ENCODE results near the gene MAP4K5.
A peak's percentile ranks its signal among the peaks of the same experiment; 100 is the strongest.
"Not testable (repeated sequence)": the region's sequence is repeated elsewhere in the genome, so short reads cannot be mapped to it uniquely, and the experiment has no call there.

Gene MAP4K5

DNA sequence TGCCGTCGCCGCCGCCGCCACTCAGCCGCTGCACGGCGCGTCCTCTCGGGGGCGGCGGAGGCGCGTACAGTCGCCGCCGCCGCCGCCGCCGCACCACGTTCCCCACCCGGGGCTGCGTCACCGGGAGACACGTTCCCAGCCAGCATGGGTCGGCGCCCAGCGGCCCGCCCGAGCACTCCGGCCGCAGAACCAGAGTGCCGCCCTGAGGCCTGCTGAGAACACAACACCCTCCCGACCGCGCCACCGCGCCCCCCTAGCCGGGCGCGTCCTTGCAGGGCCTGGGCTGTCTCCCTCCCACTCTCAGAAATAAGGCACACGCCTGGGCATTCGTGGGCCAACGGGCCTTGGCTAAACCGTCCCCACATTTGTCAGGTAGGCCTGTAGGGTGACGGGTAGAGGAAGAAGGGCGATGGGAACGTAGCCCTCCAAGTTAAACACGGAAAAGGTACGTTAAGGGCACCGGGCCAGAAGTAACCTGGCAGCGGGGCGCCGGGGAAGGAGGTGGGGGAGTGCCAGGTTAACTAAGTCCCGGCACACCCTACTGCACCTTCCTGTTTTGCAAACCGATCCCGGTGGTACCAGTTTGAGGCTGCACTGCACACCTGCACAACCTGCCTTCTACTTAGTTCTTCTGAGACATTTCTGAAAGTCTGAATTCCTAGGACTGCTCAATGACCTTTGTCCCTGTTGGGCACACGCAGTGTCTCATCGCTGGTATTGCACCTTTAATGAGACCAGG lies at the start of gene MAP4K5:
Gene MAP4K5 (minus strand): TSS at position 68 of the 739 bp plus-strand sequence. CDS start 520 bp downstream, outside the sequence.
- DNase-seq, result peak; percentile 86 to 90

- DNase-seq, result no peak
These were observed 46.1 kb upstream of the MAP4K5 start for GRCh38 chr14:50578433-50578832.

- DNase-seq, result no peak
These were observed 45.6 kb upstream of the MAP4K5 start for GRCh38 chr14:50577982-50578381.

GRCh38 chr14:50575769-50576168 lies 43.4 kb upstream of the MAP4K5 start:
- no peak for DNase-seq

DNA sequence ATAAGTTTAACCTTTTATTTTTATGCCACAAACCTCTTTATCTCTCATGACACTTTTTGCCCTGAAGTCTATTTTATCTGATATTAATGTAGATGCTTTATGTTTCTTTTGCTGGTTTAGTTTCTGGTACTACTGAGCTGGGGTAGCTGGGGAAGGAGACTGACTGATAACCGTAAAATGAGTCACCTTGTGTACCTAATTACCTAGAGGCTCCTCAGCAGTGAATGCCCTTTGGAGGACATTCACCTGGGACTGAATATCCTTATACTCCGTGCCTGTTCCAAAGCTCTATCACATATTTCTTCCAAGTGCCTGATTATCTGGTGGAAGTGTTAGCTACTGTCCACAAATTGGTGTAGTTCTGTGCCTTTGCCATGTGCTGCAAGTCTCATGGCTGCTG lies 41.5 kb upstream of the MAP4K5 start:
- DNase-seq, result no peak

DNA sequence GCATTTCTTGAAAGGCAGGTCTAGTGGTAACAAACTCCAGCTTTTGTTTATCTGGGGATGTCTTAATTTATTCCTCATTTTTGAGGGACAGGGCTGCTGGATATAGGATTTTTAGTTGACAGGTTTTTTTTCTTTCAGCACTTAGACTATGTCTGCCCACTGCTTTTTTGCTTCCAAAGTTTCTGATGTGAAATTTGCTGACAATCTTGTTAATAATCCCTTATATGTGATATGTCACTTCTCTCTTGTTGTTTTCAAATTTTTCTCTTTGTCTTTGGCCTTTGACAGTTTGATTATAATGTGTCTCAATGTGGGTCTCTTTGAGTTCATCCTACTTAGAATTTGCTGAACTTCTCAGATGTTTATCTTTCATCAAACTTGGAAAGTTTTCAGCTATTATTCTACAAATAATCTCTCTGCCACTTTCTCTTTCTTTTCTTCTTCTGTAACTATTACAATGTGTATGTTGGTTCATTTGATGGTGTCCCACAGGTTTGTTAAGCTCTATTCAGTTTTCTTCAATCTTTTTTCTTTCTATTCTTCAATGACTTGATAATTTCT lies 37.4 kb upstream of the MAP4K5 start:
- no peak for DNase-seq

DNA sequence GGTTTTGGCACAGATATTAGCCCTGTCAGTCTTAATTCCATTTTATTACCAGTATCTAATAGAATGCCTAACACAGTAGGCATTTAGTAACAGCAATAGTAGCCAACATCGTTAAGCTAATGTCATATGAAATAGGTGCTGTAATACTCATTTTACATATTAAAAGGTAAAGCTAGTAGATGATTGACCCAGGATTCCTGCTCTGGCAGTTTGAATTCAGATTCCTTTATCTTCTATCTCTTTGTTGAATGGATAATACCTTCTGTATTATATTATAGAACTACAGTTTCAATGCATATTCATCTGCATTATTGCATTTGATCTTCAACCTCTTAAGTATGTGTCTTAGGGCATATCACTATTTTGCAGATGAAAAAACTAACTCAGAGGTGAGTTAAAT lies 30.5 kb upstream of the MAP4K5 start:
- DNase-seq, result no peak

DNA sequence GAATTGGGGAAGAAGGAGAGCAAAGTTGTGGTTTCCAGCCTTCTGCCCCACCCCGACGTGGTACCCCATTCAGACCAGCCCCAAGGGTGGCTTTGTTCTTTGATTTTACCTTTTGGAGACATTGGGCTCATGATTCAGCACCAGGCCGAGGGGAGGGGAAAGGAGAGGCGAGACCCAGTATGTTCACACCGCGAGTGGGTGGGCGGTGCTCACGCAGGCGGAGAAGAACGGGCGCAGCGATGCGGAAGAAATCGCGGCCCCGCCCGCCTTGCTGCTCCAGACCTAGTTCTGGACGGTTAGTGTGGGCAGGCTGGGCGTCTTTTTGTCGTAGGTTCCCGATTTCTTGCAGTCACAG lies 28.5 kb upstream of the MAP4K5 start:
- DNase-seq, result peak; percentile 69 to 71

DNA sequence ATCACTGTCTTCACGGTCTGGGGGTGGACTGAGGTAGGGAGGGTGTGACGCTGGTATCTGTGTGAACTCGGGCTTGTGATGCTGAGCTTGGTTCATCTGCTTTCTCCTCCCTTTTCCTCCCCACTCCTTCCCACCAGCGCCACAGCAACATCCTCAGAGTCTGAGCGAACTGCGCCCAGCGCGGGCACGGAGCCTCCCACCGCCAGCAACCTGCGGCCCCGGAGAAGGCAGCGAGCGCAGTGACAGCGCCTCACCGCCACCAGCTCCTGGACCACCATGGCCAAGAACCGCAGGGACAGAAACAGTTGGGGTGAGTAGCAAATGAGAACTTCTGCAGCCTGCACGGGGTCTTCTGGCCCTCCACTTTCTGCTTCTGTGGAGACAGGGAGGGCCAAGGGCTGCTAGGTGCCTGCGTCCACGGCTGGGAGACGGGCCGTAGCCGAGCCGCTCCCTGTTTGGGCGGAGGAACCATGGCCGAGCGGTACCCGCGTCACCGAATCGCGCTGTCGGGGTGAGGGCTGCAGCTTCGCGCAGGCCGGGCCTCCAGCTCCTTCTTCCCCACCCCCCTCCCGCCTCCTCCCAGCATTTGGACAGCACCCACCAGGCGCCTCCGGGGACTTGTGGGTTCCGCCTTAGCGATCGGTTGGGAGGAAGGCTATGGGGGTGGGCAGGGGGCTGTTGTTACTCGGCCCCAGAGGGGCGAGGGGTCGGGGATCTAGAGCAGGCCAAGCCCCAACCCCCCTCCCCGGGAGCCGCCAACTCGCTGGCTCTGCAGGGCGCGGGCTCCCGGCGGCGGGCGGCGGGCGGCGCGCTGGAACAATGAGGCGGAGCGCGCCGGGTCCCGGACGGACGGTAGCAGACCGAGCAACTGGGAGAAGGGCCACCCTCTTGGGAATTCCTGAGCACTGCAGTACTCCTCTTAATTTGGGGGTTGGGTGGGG lies 27.9 kb upstream of the MAP4K5 start, which contains the start of gene ATL1:
Gene ATL1 (plus strand): TSS at position 156 of the 941 bp plus-strand sequence. CDS start 121 bp downstream, at position 277.
- DNase-seq, result peak; percentile 13 to 26

DNA sequence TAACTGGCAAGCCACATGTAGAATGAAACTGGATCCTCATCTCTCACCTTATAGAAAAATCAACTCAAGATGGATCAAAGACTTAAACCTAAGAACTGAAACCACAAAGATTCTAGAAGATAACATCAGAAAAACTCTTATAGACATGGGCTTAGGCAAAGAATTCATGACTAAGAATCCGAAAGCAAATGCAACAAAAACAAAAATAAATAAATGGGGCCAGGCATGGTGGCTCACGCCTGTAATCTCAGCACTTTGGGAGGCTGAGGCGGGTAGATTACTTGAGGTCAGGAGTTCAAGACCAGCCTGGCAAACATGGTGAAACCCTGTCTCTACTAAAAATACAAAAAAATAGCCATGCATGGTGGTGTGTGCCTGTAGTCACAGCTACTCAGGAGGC lies 20.4 kb upstream of the MAP4K5 start:
- not testable (repeated sequence) for DNase-seq

DNA sequence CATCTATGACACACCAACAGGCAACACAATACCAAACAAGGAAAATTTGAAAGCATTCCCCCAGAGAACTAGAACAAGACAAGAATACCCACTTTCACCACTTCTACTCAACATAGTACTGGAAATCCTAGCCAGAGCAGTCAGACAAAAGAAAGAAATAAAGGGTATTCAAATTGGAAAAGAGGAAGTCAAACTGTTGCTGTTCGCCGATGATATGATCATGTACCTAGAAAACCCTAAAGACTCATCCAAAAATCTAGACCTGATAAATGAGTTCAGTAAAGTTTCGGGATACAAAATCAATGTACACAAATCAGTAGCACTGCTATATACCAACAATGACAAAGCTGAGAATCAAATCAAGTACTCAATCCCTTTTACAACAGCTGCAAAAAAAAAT lies 19.5 kb upstream of the MAP4K5 start:
- DNase-seq, result no peak

DNA sequence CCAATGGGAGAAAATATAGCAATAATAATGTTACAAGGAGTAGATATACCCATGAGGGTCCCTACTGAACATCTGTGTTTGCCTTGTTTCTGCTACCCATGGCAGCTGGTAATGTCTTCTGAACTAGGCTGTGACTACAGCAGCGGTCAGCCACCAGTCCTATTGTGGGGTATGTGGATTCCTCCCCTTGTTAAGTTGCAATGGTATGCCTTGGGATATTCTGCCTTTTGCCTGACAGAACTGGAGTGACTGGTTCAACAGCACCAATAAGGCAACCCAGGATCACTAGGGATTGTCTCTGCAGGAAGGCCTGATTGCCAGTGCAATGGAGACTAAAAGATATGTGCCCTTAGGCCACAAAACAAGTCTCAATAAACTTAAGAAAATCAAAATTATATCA lies 17.9 kb upstream of the MAP4K5 start:
- DNase-seq, result no peak

- DNase-seq, result no peak
These were observed 13.2 kb upstream of the MAP4K5 start for GRCh38 chr14:50545618-50546017.

DNA sequence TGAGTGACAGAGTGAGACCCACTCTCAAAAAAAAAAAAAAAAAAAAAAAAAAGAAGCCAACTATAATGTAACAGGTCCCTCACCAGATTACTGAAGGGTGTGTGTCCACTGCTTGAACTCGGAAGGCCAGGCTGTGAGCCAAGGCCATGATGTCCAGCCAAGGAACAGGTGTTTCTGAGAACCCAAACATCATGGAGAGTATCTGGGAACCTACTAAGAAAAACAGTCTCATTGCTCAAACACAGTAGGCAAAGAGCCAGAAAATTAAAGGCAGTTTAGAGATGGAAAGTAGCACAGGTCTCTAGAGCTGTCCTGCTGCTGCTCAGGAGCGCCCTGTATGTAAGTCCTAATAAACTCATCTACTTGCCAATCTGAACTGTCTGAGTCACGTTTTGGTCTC lies 12.5 kb upstream of the MAP4K5 start:
- DNase-seq, result no peak

DNA sequence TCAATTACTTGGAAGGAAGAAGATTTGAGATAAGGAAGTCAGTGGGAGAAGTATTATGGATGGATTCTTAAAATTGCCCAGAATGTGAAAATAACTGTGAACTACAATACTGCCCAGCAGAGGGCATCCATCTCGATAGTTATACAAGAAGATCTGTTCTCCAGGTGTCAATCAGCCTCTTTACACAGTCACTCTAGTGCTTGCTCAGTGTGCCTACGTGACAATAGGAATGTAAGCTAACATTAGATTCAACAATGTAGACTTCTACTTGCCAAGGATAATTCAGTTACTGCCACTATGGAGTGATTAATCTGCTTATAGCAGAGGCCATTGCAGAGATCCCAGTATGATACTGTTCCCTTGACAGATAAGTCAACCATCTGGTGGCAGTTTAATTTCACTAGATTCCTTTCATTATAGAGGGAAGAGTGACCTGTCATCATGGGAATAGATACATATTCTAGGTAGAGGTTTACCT lies 10.6 kb upstream of the MAP4K5 start:
- DNase-seq, result peak; percentile 32 to 45

- DNase-seq, result no peak
These were observed 8.8 kb upstream of the MAP4K5 start for GRCh38 chr14:50541159-50541567.

DNA sequence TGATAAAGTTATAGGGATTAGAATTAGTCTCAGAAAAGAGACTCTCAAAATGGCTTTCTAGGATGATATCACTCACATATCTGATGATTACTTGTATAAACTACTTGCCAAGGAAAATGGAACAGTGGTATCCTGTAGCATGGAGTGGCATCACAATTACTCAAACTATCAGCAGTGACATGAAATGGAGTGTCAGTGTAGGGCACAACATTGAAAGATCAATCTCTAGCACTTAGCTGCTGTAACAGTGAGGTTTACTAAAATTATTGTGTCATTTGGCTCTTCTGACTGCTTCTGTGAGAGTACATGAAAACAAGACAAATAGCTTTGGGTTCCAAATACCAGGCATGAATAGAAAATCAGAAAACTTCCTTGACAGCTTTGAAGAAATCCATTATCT lies 6.7 kb upstream of the MAP4K5 start:
- no peak for DNase-seq

DNA sequence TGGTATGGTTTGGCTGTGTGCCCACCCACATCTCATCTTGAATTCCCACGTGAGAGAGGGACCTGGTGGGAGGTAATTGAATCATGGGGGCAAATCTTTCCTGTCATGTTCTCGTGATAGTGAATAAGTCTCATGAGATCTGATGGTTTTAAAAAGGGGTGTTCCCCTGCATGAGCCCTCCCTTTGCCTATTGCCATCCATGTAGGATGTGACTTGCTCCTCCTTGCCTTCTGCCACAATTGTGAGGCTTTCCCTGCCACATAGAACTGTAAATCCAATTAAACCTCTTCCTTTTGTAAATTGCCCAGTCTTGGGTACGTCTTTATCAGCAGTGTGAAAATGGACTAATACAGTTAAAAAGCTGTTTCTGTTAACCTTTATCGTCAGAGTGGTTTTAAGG lies 5.7 kb upstream of the MAP4K5 start:
- DNase-seq, result not testable (repeated sequence)

DNA sequence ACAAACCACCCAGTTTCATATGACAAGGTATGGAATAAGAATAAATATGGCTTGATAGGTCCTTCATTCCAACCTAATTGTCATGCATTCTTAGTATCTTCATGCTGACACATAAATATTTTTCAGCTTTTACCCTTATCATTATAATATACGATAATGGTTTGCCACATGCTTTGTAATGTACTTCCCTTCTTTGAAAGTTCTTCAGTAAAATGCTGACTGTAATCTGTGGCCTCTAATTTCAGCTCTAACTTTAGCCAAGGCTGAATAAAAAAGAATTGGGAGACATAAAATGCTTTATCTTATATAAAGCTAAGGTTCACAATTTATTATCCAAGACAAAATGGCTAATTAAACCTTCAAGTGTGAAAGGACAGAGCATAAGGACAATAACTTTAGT lies 2.6 kb upstream of the MAP4K5 start:
- DNase-seq, result no peak

- DNase-seq, result no peak
These were observed 2.0 kb upstream of the MAP4K5 start for GRCh38 chr14:50534416-50534815.

- no peak for DNase-seq
These were observed 1.4 kb upstream of the MAP4K5 start for GRCh38 chr14:50533806-50534205.

DNA sequence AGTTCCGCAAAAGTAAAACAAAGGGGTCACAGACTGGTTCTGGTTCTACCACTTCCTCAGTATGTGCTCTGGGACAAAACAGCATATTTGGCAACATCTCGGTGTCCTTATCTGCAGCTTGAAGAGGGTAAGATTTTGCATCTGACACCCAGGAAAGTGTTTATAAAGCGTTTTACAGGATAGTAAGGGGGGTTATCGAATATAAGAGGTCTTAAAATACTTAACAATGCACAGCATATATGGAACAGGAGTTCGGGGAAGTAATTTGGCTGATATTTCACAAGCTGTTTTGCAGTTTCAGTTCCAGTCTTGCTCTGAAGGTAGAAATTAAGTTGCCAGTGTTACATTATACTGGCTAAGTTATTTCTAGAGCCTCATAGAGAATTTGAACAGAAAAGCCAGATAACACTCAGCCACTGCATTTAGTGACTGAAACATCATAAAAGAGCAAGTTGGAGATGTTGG lies 904 bp upstream of the MAP4K5 start:
- DNase-seq, result no peak

Data from activated CD4-positive, alpha-beta T cell treated with anti-CD3 and anti-CD28 coated beads for 4 hours (primary cell).